HCT116 (cell line): ENCODE results near the gene FIP1L1. TPM values are rescaled to one million over a fixed set of nuclear protein-coding genes. Genes with fewer than 3 reads are reported as not detected.

ENCODE experiments used
- ATAC-seq: fragments of 200-7000 bp; cut with Tn5 transposase; 2 replicates; pipeline ENCODE4 v1.9.1; 2020; ENCODE audit warnings: mild to moderate bottlenecking, moderate library complexity
- BruUV-seq: library from RNA; stranded (reverse); fragments of 400-500 nt; replicated peaks from 2 replicates; lab custom pipeline; 2021; lab: Mats Ljungman, UMichigan
- CTCF ChIA-PET: fragments of 300-600 bp; sonication (Branson Sonifier 250); formaldehyde crosslinking; loops from one replicate; lab custom pipeline; 2021; ENCODE audit warnings: antibody characterized with exemption; lab: Charles Lee
- POLR2A ChIA-PET: fragments of 300-600, 350-600 bp; sonication (Branson Sonifier 250); formaldehyde crosslinking; loops from one replicate; lab custom pipeline; 2021; ENCODE audit warnings: antibody characterized with exemption; lab: Charles Lee
- RAD21 ChIA-PET, 2 experiments: fragments of 300-600 bp; sonication (Branson Sonifier 250); formaldehyde crosslinking; loops; one replicate each; lab custom pipeline; 2023; ENCODE audit warnings: low total read pairs in 2 of 2; ENCODE audit not compliant: uncharacterized antibody in 2 of 2, unreplicated experiment in 2 of 2, low non-redundant PET in 1 of 2; lab: Charles Lee
- DNase-seq: peaks from one replicate; pipeline ENCODE4 v3.0.0-alpha.2; 2010; ENCODE audit warnings: low read depth, low spot score
- H2AFZ ChIP-seq: fragments of 200-600 bp; shearing (Covaris generic), sonication (generic); 2 replicates; pipeline ENCODE4 v1.6.1; 2017; ENCODE audit warnings: low read depth, mixed run types, mixed read lengths, antibody characterized with exemption, low read length; ENCODE audit not compliant: poor library complexity, severe bottlenecking
- H3K27ac ChIP-seq: 2 replicates; pipeline ENCODE4 v1.5.1; 2012; ENCODE audit warnings: low read depth, low read length
- H3K27me3 ChIP-seq: fragments of 200-600 bp; sonication (generic); 2 replicates; pipeline ENCODE4 v1.6.1; 2016; ENCODE audit warnings: mixed run types, low read length, mixed read lengths; ENCODE audit not compliant: insufficient read depth
- H3K36me3 ChIP-seq, 2 experiments: fragments of 200-500 bp in 1 of 2; fragments of 200-600 bp in 1 of 2; sonication (Bioruptor generic) in 1 of 2; sonication (generic) in 1 of 2; 2 replicates each; pipeline versions ENCODE4 v1.5.1 to v1.6.1; 2014 to 2016; ENCODE audit warnings: low read length in 2 of 2, inconsistent platforms in 1 of 2, mixed read lengths in 1 of 2, mixed run types in 1 of 2; ENCODE audit not compliant: insufficient read depth in 2 of 2, control insufficient read depth in 1 of 2
- H3K4me1 ChIP-seq, 2 experiments: fragments of 200-600 bp in 1 of 2; sonication (generic) in 1 of 2; 2 replicates each; pipeline versions ENCODE4 v1.5.1 to v1.6.1; 2012 to 2017; ENCODE audit warnings: low read length in 2 of 2, inconsistent platforms in 1 of 2, mild to moderate bottlenecking in 1 of 2, mixed read lengths in 1 of 2, mixed run types in 1 of 2, moderate library complexity in 1 of 2; ENCODE audit not compliant: insufficient read depth in 2 of 2, control insufficient read depth in 1 of 2
- H3K4me2 ChIP-seq: fragments of 200-600 bp; sonication (generic); 2 replicates; pipeline ENCODE4 v1.6.1; 2017; ENCODE audit warnings: mixed run types, low read length, mixed read lengths
- H3K4me3 ChIP-seq, 2 experiments: fragments of 200-600 bp in 1 of 2; sonication (generic) in 1 of 2; replicated peaks in 1 of 2; 2 replicates each; pipeline ENCODE4 v1.5.1; 2011 to 2016; ENCODE audit warnings: low read length in 2 of 2, control low read depth in 1 of 2, low read depth in 1 of 2, mild to moderate bottlenecking in 1 of 2, mixed read lengths in 1 of 2, mixed run types in 1 of 2
- H3K79me2 ChIP-seq: fragments of 200-600 bp; sonication (generic); 2 replicates; pipeline ENCODE4 v1.6.1; 2017; ENCODE audit warnings: mild to moderate bottlenecking, mixed run types, low read length, moderate library complexity, mixed read lengths; ENCODE audit not compliant: insufficient read depth
- H3K9ac ChIP-seq: fragments of 200-600 bp; sonication (generic); 2 replicates; pipeline ENCODE4 v1.6.1; 2016; ENCODE audit warnings: low read length, mixed read lengths
- H3K9me2 ChIP-seq: fragments of 200-600 bp; sonication (generic), shearing (Covaris generic); 2 replicates; pipeline ENCODE4 v1.6.1; 2017; ENCODE audit warnings: mixed run types, mild to moderate bottlenecking, moderate library complexity; ENCODE audit not compliant: insufficient read depth
- H3K9me3 ChIP-seq, 2 experiments: fragments of 200-500 bp in 1 of 2; fragments of 200-600 bp in 1 of 2; sonication (Bioruptor generic) in 1 of 2; sonication (generic) in 1 of 2; 2 replicates each; pipeline ENCODE4 v1.6.1; 2014 to 2017; ENCODE audit warnings: low read length in 2 of 2, mixed read lengths in 2 of 2, inconsistent platforms in 1 of 2, low read depth in 1 of 2, mild to moderate bottlenecking in 1 of 2, mixed run types in 1 of 2, moderate library complexity in 1 of 2; ENCODE audit not compliant: control insufficient read depth in 1 of 2, insufficient read depth in 1 of 2
- H4K20me1 ChIP-seq: fragments of 200-600 bp; sonication (generic), shearing (Covaris generic); 2 replicates; pipeline ENCODE4 v1.6.1; 2017; ENCODE audit warnings: mixed run types, mild to moderate bottlenecking, moderate library complexity; ENCODE audit not compliant: insufficient read depth
- ATF3 ChIP-seq: IDR thresholded peaks from 2 replicates; pipeline ENCODE4 v1.6.1; 2012
- CBX3 ChIP-seq: IDR thresholded peaks from 2 replicates; pipeline ENCODE4 v1.6.1; 2012; ENCODE audit warnings: low read depth
- CEBPB ChIP-seq: IDR thresholded peaks from 2 replicates; pipeline ENCODE4 v1.6.1; 2012; ENCODE audit warnings: low read depth
- EGR1 ChIP-seq: IDR thresholded peaks from 2 replicates; pipeline ENCODE4 v1.6.1; 2012; ENCODE audit warnings: low read depth
- ELF1 ChIP-seq: IDR thresholded peaks from 2 replicates; pipeline ENCODE4 v1.6.1; 2012; ENCODE audit warnings: low read depth, borderline replicate concordance
- EZH2 ChIP-seq: fragments of 200-600 bp; sonication (generic); IDR thresholded peaks from 2 replicates; pipeline ENCODE4 v1.6.1; 2017; ENCODE audit warnings: antibody characterized with exemption, mixed run types
- EZH2phosphoT487 ChIP-seq: fragments of 200-600 bp; IDR thresholded peaks from 2 replicates; pipeline ENCODE4 v1.6.1; 2018; ENCODE audit warnings: antibody characterized with exemption, borderline replicate concordance
- FOSL1 ChIP-seq: IDR thresholded peaks from 2 replicates; pipeline ENCODE4 v1.6.1; 2012; ENCODE audit warnings: low read depth
- JUND ChIP-seq: IDR thresholded peaks from 2 replicates; pipeline ENCODE4 v1.6.1; 2012
- MAX ChIP-seq: IDR thresholded peaks from 2 replicates; pipeline ENCODE4 v1.6.1; 2012
- POLR2A ChIP-seq: IDR thresholded peaks from 2 replicates; pipeline ENCODE4 v1.7.0; 2011; ENCODE audit warnings: borderline replicate concordance; ENCODE audit not compliant: insufficient read depth, insufficient read length; ENCODE audit errors: extremely low read depth
- SIN3A ChIP-seq: IDR thresholded peaks from 2 replicates; pipeline ENCODE4 v1.6.1; 2012; ENCODE audit warnings: low read depth
- SP1 ChIP-seq: IDR thresholded peaks from 2 replicates; pipeline ENCODE4 v1.6.1; 2012; ENCODE audit warnings: low read depth
- YY1 ChIP-seq: IDR thresholded peaks from 2 replicates; pipeline ENCODE4 v1.6.1; 2011; ENCODE audit warnings: low read length, low read depth, moderate library complexity, mild to moderate bottlenecking; ENCODE audit not compliant: insufficient replicate concordance; ENCODE audit errors: extremely low read depth
- ZBTB33 ChIP-seq: IDR thresholded peaks from 2 replicates; pipeline ENCODE4 v1.6.1; 2011; ENCODE audit warnings: mild to moderate bottlenecking, low read length, moderate library complexity; ENCODE audit not compliant: insufficient replicate concordance; ENCODE audit errors: extremely low read depth
- ZNF274 ChIP-seq: fragments of 200-500 bp; sonication (Bioruptor generic); IDR thresholded peaks from 2 replicates; pipeline ENCODE4 v1.6.1; 2014; ENCODE audit warnings: mild to moderate bottlenecking, low read depth, low read length, inconsistent platforms
- intact Hi-C: fragments of 100-400 bp; cut with micrococcal nuclease; formaldehyde crosslinking; loops from 2 replicates; pipeline ENCODE4 v1.10.0; 2022
- total RNA-seq: library from RNA; stranded (reverse); gene quantifications from one replicate; pipeline ENCODE4 v1.2.1, GENCODE V29; 2021; ENCODE audit not compliant: unreplicated experiment
- TF ChIP-seq, protein P1 (sequence below): IDR thresholded peaks from 2 replicates; pipeline ENCODE4 v1.6.1; 2012; ENCODE audit warnings: low read depth
- TF ChIP-seq, protein P2 (sequence below), 3 experiments: fragments of 200-600 bp in 1 of 3; sonication (generic) in 1 of 3; IDR thresholded peaks in 2 of 3; conservative IDR thresholded peaks in 1 of 3; 2 replicates each; pipeline ENCODE4 v1.5.1; 2012 to 2017; ENCODE audit warnings: low read depth in 2 of 3, low read length in 2 of 3, antibody characterized with exemption in 1 of 3, borderline replicate concordance in 1 of 3, control low read depth in 1 of 3, mild to moderate bottlenecking in 1 of 3, mixed read lengths in 1 of 3, mixed run types in 1 of 3, moderate library complexity in 1 of 3; ENCODE audit not compliant: insufficient read depth in 1 of 3

FIP1L1 gene
- total RNA-seq, 1 experiment from 2014 or later: 63.6 TPM

DNA sequence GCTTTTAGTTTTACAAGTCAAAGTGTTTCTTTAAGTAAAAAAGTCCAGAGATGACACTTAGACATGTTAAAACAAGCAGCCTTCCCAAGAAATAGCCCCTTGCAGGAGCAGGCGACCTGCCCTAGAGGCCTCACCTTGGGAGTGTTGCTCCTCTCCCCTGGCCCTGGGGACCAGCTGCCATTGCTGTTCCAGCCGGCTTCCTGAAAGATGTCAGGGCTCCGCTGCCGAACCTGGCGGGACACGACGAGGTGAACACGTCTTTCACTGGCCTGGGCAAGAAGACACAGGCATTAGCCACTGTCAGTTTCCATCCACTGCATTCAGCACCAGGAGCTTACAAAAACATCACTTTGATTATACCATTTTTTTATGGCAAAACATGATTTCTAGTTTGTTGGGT lies 104.1 kb downstream of the FIP1L1 start:
- no peaks in the 10 kb centered on the region for H3K9me3 ChIP-seq
- ChIA-PET POLR2A (no interaction called here), CTCF (no interaction called here), RAD21 (no interaction called here)
- no peaks in the 10 kb centered on the region for H4K20me1 ChIP-seq
- H3K27me3 ChIP-seq: peaks cover 4% of the 10 kb centered on the region; the same call in 1 of the 2 replicates
- H3K27ac ChIP-seq: no peak overlapping the region
- H2AFZ ChIP-seq: no peak overlapping the region
- intact Hi-C loops: no loop called here
- H3K9ac ChIP-seq: no peak overlapping the region
- ATAC-seq (no peak), DNase-seq (no peak)
- H3K4me3 ChIP-seq: no peak overlapping the region
- H3K79me2 ChIP-seq: no peaks in the 10 kb centered on the region
- no peaks in the 10 kb centered on the region for H3K9me2 ChIP-seq
- TF ChIP-seq CEBPB (no peak), MAX (no peak), JUND (no peak), EZH2phosphoT487 (no peak), CBX3 (no peak), FOSL1 (no peak), POLR2A (no peak), SIN3A (no peak), ELF1 (no peak), YY1 (no peak), SP1 (no peak), EZH2 (no peak), ATF3 (no peak), EGR1 (no peak), ZBTB33 (no peak), ZNF274 (no peak)
- TF ChIP-seq, protein P1, sequence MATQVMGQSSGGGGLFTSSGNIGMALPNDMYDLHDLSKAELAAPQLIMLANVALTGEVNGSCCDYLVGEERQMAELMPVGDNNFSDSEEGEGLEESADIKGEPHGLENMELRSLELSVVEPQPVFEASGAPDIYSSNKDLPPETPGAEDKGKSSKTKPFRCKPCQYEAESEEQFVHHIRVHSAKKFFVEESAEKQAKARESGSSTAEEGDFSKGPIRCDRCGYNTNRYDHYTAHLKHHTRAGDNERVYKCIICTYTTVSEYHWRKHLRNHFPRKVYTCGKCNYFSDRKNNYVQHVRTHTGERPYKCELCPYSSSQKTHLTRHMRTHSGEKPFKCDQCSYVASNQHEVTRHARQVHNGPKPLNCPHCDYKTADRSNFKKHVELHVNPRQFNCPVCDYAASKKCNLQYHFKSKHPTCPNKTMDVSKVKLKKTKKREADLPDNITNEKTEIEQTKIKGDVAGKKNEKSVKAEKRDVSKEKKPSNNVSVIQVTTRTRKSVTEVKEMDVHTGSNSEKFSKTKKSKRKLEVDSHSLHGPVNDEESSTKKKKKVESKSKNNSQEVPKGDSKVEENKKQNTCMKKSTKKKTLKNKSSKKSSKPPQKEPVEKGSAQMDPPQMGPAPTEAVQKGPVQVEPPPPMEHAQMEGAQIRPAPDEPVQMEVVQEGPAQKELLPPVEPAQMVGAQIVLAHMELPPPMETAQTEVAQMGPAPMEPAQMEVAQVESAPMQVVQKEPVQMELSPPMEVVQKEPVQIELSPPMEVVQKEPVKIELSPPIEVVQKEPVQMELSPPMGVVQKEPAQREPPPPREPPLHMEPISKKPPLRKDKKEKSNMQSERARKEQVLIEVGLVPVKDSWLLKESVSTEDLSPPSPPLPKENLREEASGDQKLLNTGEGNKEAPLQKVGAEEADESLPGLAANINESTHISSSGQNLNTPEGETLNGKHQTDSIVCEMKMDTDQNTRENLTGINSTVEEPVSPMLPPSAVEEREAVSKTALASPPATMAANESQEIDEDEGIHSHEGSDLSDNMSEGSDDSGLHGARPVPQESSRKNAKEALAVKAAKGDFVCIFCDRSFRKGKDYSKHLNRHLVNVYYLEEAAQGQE: no peak
- TF ChIP-seq, protein P2, sequence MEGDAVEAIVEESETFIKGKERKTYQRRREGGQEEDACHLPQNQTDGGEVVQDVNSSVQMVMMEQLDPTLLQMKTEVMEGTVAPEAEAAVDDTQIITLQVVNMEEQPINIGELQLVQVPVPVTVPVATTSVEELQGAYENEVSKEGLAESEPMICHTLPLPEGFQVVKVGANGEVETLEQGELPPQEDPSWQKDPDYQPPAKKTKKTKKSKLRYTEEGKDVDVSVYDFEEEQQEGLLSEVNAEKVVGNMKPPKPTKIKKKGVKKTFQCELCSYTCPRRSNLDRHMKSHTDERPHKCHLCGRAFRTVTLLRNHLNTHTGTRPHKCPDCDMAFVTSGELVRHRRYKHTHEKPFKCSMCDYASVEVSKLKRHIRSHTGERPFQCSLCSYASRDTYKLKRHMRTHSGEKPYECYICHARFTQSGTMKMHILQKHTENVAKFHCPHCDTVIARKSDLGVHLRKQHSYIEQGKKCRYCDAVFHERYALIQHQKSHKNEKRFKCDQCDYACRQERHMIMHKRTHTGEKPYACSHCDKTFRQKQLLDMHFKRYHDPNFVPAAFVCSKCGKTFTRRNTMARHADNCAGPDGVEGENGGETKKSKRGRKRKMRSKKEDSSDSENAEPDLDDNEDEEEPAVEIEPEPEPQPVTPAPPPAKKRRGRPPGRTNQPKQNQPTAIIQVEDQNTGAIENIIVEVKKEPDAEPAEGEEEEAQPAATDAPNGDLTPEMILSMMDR (IDR thresholded peaks at IDR 0.05 in 2 of 3, conservative IDR thresholded peaks at IDR 0.05 in 1 of 3; ENCODE audit: borderline replicate concordance in 1 of 3, insufficient read depth in 1 of 3, low read depth in 2 of 3, low read length in 2 of 3): no peak
- TF ChIP-seq, all 23 proteins: peak for 0
- peaks cover 0 to 13% of the 10 kb centered on the region in 2 experiments; a peak in 2 of 4 replicates for H3K4me1 ChIP-seq
- no TSS peak for BruUV-seq
- H3K4me2 ChIP-seq: no peak overlapping the region
- no peaks in the 10 kb centered on the region for H3K36me3 ChIP-seq
